CD4-positive, alpha-beta T cell treated with Interleukin-2 at 100 ng/mL for 4 hours (primary cell): ENCODE measurements around the gene LAMA1.
"Not testable (repeated sequence)": the region's sequence is repeated elsewhere in the genome, so short reads cannot be mapped to it uniquely, and the experiment has no call there.

ENCODE experiments used
- DNase-seq: peaks from one replicate; pipeline ENCODE4 v3.0.0-alpha.2; 2020; ENCODE audit warnings: low spot score

The LAMA1 gene

DNA sequence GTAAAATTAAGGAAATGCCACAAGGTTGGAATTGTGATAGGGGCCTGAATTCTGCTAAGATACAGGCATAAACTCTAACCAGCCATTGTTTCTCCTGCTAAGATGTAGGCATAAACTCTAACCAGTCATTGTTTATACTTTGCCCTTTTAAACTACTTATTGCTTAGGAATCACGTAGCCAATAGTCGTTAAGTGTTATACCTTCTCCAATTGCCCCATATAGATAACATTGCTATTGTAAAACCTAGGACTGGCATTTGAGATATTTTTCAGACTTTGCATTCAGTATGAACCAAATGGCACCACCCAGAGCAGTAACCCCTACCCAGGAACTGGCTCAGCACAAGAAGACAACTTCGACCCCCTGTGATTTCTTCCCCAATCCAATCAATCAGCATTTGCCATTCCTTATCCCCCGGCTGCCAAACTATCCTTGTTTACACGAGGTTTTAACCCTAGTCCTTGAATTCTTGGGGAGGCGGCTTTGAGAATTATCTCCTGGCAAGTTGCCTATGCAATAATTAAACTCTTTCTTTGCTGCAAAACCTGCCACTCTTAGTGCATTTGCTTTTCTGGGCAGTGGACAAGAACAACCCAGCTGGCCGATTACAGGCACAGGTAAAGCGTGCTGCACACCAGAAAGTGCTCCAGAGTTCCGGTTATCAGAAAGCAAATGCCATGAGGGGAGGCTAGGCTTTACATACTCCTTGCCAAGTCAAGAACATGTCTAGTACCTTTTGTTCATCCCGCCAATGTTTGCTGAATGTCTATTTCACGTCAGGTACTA lies 167.6 kb downstream of the LAMA1 start:
- DNase-seq, result no peak

DNA sequence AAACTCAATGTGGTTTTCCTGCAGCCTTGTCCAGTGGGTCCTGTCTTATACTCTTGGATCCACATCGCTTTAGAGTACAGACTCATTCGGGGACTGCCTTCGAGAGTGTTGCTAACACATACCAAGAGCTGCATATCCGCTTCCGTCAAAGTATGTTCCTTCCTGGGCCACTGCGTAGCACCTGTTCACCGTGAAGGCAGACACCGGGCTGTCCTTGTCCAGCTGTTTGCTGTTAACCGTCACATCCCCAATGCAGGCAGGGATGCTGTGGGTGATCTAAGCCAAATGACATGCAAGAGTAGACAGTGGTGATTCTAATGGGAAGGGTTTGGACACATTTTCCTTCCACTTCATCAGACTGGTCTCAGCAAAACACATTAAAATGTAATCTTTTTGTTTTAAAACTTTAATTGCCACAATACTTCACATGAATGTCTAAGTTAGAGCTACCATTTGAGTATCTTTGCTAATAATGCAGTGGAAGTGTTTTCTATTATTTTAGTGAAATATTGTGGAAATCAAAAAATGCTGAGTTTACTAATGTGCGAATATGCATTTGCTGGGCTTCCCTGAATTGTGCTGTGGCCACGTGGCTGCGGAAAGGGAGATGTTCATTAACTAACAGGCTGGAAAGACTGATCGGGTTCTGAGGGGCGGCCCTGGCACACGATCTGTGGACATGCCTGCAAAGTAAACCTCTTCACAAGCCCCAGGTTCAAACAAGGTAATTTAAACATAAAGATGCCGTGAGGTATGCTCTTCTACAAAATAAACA lies 169.1 kb downstream of the LAMA1 start:
- no peak for DNase-seq

DNA sequence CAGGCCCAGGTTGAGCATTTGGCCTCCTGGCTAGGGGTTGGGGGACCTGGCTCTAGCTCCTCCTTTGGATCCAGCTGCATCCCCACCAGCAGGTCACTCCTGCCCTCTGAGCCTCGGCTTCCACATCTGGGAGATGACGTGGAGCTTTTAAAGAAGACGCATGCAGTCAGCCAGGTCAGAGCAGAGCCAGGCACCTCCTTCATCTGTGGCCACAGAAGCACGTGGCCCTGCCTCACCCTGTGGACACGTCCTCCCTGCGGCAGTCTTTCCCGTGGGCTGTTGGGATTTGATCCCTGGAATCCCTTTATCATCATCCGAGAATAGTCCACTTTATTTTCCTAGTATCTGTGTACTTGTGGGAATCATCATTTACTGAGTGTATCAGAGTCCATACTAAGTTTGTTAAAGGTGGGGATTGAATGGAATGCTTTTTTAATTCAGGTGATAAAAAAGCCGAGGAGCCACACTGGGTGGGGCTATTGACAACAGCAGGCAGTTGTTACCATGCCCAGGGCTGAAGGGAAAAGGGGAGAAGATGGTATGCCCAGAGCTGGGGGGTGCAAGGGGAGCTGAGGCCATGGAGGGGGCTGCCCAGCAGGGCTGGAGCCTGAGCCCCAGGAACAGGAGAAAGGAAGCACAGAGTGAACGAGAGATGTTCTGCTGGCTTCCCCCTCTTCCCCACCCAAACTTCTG lies 170.1 kb downstream of the LAMA1 start:
- no peak for DNase-seq

DNA sequence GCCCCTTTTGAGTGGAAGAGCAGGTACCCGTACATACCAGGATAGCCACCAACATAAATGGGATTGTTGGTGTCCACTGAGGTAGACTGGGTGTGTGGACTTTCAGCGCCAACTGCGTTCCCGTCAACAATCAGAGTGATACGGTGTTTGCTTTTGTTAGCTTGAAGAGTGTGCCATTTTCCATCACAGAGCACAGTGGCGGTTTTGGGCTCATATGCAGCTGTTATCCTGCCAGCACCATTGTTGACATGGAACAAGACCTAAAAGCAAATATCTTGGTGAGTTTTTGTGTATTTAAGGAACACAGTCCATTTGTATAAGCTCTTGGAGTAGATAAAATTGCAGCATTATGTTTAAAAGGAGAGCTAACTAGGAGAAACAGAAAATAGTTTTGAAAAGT lies 174.5 kb downstream of the LAMA1 start:
- no peak for DNase-seq

DNA sequence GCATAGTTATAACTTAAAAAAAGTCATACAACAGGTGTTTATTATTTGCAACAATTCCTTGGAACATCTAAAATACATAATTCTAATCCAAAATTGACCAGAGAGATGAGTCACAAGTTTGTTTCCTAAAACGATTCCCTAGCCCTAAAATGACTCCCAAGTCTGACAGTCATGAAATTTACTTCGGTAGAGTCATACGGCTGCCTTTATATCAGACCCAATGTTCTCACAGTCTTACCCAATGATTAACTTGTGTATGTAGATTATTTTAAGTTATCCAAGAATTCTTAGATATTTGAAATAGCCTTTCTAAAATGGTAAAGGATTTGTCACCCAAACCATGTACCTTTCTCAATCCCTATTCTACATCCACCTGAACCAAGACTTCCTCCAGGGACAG lies 174.9 kb downstream of the LAMA1 start:
- no peak for DNase-seq

DNA sequence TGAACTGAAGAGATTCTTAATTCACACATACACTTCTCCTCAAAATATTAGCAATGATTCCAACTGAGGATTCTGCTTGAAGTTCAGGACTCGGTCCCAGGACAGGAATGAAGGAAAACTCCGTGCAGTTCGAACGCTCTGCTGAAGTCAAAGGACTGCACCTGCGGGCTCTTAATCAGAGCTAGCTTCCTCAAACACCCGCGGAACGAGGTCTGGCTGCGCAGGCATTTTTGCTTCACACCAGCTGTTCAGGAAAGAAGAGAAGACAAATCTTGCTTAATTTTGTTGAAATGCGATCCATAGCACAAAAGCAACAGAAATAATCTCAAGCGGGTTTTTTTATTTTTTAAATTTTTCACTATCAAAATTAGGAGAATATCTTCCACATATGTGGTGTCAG lies 175.6 kb downstream of the LAMA1 start:
- no peak for DNase-seq

DNA sequence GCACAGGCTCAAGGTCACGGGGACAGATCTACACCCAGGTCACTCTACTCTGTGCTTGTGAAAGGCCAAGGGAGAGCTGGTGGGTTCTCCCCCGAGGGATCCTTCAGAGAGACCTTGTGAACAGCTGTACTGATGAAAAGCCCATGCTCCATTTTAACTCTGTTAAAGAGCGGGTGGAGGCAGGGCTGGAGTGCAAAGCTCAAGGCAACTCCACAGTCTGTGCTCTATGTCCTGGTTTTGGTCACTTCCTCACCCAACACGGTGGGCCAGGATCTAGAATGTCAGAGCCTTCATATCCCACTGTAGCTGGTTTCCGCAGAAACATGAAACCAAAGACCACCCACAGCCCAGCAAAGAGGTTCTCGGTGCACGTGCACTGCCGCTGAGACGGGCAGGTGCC lies 177.1 kb downstream of the LAMA1 start:
- no peak for DNase-seq

DNA sequence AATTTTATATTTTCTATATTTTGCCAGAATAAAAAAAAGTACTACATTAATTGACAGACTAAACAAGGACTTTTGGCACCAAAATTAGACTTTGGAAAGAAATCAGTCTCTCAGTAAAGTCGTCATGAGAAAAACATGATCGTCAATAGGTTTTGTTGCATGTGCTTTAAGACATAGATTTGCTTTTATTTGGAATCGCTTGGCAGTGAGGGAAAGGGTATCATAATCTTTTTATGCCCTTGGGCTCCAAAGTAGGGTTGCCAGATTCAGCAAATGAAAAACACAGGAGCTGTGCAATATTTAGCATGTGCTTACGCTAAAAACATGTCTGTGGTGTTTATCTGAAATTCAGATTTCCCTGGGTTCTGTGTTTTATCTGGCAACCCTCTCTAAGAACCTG lies 177.6 kb downstream of the LAMA1 start:
- no peak for DNase-seq

DNA sequence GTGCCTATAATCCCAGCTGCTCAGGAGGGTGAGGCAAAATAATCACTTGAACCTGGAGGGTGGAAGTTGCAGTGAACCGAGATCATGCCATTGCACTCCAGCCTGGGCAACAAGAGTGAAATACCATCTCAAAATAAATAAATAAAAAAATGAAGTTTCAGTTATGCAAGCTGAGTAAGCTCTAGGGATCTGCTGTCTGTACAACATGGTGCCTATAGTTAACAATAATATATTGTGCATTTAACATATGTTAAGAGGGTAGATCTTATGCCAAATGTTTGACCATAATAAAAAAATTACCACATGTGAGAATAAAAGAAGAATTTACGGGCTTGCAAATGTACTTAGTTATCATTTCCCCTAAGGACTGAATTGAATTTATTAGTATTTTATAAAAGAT lies 179.2 kb downstream of the LAMA1 start:
- not testable (repeated sequence) for DNase-seq

DNA sequence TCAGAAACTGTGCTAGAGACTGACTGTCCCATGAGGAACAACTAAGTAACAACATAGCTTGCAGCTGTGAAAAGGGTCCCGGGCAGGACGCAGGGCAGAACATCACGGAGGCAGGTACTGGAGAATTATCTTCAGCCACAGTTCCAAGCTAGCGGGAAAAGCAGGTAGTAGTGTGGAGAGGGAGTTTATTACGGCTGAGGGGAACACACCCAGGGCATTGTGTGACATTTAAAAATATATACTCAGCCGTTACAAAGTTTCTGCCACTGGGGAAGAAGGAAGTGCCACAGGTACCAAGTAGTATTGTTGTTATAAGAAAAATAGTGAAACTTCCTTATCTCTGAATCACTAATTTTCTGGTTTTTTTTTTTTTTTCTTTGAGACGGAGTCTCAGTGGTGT lies 179.6 kb downstream of the LAMA1 start:
- DNase-seq, result no peak

DNA sequence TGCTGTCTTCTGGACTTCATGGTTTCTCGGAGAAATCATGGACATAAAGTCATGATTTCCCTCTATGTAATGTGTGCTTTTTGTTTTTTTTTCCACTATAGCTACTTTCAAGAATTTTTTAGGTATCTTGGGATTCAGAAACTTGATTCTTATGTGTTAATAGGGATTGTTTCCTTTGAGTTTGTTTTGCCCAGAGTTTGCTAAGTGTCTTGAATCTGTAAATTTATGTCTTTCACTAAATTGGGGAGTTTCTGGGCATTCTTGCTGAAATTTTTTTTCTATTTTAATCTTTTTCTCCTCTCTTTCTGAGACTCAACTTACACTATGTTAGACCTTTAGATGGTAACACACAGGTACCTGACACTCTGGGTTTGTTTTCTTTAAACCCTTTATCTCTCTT lies 182.7 kb downstream of the LAMA1 start:
- DNase-seq, result no peak

DNA sequence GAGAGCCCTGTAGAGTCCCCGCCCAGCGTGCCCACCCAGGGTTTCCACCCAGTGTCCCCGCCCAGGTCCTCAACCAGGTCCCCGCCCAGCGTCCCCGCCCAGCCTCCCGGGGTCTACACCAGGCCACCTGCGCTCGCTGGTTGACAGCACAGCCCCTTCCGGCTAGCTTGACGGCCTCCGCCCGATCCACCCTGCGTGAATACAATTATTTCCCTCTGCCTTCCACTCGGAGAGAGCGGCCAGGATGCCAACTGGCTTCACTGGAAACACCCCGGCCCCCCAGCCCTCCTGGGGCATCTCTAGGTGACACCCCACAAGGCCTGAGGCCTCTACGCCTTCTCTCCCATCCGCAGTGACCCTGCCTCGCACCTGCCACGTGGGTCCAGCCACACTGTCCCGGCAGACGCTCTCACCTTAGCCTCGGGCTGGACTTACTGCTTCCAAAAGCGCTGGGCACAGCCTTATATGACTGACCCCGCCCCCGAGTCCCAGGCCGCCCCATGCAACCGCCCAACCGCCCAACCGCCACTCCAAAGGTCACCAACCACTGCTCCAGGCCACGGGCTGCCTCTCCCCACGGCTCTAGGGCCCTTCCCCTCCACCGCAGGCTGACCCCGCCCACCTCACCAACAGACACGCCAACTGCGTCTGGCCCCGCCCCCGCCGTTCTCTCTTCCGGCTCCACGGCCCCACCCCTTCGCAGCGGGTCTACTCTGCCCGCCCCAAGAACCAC lies 188.1 kb downstream of the LAMA1 start:
- no peak for DNase-seq

DNA sequence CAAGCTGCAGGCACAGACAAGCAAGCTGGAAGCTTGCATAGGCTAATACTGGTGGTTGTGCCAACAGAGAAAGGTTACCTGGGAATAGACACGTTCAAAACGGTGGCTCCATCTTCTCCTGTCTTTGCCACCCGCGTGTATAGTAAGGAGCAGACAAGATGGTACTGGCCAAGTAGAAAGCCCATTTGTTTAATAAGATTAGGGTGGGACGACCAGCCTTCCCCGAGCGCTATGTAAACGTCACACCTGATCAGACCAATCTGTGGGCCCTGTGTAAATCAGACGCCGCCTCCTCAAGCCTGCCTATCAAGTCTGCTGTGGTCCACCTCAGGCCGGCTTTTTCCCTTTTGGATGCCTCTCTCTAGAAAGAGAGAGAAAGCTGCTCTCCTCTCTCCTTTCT lies 189.2 kb downstream of the LAMA1 start:
- DNase-seq, result no peak

DNA sequence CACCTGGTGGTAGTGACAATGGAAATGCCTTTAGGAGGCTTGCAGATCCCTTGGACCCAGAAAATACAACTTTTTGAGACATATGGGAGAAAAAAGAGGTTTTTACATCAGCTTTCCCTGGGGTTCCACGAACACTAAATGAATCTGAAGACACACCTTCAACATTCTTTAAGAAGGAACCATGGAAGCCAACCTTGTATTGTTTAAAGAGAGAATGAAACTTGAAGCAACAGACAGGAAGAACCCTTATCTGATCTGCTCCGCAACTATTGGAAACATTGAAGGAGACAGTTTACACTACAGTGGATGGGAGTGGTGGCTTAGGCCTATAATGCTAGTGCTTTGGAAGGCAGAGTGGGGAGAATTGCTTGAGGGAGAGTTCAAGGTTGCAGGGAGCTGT lies 190.4 kb downstream of the LAMA1 start:
- DNase-seq, result no peak

DNA sequence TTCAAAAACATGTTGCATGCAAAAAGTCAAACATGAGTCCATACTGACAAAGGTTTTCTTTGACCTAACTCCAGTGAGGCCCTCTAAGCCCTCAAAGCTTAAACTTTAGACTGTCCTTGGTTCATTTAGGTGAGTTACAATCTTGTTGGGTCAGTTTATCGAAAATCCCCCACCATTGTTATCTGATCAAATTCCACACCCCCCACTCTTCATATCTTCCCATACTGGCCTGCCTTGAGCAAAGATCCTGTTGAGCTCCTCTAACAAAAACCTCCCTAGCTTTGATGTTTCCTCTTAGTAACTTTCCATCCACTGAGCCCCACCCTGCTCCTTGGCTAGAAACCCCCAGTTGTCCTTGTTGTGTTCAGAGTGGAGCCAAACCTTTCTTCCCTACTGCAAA lies 194.4 kb downstream of the LAMA1 start:
- DNase-seq, result no peak

DNA sequence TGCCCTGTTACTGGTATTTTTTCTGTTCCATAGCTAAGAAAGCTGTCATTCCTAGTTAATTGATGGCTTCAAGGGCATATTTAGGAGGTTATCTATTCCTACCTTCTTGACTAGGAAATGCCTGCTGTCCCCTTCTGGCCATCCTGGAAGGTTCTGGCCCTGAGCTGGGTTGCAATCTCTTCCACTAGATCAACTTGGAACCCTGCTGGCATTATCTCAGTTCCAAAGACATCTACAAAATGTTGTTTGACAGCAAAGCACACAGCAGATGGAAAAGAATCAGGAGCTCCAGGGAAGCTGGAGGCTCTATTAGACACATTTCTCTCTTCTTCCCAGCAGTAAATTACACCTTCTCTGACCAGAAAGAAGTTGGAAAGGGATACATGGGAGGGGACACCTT lies 196.0 kb downstream of the LAMA1 start:
- DNase-seq, result no peak

DNA sequence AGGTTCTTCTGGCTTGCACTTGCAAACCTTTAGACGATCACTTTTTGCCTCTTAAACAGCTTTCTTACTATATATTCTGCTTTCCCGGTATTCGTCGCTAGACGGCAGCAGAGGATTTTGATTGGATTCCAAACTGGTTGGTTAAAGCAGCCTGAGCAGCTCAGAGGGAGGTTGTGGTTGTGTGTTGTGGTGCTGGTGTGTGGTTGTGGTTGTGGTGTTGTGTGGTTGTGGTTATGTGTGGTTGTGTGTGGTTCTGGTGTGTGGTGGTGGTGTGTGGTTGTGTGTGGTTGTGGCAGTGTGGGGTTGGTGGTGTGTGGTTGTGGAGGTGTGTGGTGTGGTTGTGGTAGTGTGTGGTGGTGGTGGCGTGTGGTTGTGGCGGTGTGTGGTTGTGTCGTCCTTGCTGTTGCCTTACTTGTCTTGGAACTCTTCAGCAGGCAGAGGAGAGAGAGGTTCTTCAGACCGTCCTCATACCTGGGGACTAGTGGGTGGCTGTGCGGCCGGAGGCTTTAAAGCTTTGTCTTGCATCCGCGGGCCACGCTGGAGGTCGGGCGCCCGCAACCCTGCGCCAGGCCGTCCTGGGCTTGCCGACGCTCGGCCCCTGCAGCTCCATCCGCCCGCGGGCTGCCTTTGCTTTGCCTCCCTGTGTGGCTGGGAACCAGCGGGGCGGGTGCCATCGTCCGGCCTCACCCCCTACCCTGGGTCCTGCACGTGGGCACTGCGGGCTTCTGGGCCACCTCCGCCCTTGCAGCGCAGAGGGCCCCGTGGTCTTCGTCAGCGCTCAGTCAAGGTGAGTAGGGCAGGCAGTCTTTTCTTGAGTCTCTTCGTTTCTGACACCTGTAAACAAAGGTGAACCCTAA lies 197.3 kb downstream of the LAMA1 start:
- no peak for DNase-seq

DNA sequence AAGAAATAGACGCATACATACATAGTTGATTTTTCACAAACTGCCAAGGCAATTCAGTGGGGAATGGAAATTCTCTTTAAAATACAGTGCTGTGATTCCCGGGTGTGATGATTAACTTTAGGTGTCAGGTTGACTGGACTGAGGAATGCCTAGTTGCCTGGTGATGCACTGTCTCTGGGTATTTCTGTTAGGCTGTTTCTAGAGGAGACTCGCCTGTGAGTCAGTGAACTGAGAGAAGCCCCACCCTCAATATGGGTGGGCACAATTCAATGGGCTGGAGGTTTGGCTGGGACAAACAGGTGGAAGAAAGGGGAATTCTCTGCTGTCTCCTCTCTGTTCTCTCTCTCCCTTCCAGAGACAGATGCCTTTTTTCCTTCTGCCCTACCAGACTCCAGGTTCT lies 200.5 kb downstream of the LAMA1 start:
- no peak for DNase-seq

DNA sequence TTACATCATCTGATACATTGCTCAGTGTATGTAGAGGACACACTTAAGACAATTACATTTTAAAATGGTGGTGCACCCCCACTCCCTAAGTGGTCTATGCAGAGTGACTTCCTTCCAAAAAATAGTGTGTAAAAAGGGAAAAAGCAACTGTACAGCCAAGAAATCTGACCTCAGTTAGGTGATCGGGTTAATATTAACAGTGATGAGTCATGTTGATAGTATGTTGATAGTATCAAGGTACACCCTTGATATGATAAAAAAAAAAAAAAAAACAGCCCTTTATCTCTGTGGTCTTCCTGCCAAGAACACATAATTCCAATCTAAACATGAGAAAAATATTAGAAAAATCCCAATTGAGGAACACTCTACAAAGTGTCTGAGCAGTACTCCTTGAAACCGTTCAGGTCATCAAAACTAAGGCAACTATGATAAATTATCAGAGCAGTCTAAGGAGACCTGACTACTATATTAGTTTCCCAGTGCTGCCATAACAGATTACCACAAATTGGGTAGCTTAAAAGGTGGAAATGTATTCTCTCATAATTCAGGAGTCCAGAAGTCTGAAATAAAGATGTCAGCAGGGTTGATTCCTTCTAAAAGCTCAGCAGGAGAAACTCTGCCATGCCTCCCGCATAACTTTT lies 216.2 kb downstream of the LAMA1 start:
- DNase-seq, result no peak

DNA sequence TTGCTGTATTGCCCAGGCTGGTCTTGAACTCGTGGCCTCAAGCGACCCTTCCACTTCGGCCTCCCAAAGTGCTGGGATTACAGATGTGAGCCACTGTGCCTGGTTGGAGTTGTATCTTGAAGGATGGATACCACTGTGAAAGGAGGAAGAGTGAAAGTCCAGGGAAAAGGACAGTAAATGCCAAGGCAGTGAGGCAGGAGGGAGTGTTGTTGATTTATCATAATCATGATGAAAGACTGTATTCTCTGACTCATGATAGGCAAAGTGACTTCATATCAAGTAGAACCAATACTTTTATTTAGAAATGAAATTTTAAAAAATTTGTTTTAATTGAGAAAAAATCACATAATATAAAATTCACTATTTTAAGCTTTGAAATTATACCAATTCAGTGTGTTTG lies 225.8 kb downstream of the LAMA1 start:
- DNase-seq, result no peak
